Stimulated activated CD4-positive, alpha-beta T cell treated with anti-CD3 and anti-CD28 coated beads, Interleukin-2, amount 100 ng/mL, for 24 hours (primary cell): ENCODE measurements around the gene EHBP1.

Experiments used
- DNase-seq, 2 donors: peaks; one replicate each; pipeline ENCODE4 v3.0.0-alpha.2; 2020

The EHBP1 gene

GRCh38 chr2:62826141-62826540 lies 120.6 kb downstream of the EHBP1 start:
- no peak for DNase-seq

GRCh38 chr2:62826953-62827675 lies 121.6 kb downstream of the EHBP1 start:
- DNase-seq: no peak

- no peak for DNase-seq
These were observed 126.2 kb downstream of the EHBP1 start for GRCh38 chr2:62831729-62832128.

GRCh38 chr2:62844311-62845090 lies 139.0 kb downstream of the EHBP1 start:
- no peak for DNase-seq

DNA sequence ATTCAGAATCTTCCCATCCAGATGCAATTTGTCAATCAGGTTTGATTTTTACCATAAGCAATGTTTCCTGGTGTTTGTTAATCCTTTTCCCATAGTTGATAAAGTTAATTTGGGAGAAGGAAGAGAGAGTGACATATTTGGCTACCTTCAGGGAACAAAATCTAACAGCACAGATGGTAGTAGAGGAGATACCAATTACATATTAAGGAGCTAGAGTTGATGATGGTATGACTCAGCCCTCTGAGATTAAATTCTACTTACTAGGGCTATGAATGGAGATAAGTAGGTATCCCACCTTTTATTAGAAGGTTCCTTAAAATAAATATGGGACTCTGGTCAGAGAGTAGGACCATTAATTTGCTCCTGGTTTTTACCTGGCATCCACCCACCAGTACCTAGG lies 139.7 kb downstream of the EHBP1 start:
- no peak for DNase-seq

GRCh38 chr2:62852254-62852653 lies 146.7 kb downstream of the EHBP1 start:
- DNase-seq: no peak

GRCh38 chr2:62854600-62855514 lies 149.3 kb downstream of the EHBP1 start:
- DNase-seq: no peak

DNA sequence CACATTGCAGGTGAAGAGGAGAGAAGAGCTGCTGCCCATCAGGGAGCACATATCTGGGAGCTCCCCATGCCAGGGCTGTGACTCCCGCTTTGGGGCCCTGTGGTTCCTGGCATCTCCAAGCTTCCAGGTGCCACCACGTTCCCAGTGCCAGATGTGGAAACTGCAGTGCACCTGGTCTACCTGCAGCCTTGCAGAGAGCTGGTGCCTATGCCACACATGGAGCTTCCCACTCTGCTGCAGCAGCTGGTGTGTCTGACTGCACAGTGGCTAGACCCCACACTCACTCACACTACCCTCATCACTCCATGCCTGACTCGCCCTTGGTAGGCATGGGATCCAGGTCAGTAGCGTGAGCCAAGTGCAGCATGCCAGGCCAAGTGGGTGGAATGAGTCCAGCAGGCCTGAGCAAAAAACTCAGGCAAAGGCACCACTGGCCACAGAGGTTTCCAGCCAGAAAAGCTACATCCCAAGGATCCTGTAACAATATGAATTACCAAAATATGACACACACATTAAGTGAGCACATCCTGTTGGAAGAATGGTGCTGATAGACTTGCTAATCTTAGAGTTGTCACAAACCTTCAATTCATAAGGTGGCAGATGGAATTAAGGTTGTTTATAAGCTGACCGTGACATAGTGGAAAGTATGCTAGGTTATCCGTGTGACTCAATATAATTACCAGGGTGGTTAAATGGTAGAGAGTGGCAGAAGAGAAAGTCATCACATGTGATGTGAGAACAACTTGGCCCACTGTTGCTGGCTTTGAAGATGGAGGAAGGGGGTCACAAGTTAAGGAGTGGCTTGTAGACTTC lies 150.9 kb downstream of the EHBP1 start:
- no peak for DNase-seq

GRCh38 chr2:62857139-62857931 lies 151.8 kb downstream of the EHBP1 start:
- no peak for DNase-seq

DNA sequence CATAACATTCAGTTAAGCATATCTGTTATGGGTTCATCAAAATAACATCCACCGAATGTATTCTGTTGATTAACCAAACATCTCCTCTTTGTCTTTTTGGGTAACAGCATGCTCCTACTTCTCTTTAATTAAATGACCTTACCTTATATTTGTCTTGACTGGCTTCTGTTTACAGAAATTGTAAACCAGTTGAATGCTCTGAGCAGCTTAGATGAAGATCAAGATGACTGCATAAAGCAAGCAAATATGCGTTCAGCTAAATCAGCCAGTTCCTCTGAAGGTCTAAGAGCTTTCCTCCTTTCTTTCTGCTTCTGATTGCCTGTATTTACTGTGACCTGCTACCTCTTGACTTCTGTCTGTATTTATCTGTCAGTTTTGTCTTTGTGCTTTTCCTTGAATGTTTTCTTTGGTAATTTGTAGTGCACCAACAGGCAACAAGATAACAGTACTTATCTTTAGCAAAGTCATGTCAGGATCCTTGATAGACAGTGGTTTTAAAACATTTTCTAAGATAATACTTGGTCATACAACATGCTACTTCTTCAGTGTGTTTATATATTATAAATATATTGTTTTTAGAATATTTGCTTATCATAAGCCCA lies 152.8 kb downstream of the EHBP1 start:
- no peak for DNase-seq

DNA sequence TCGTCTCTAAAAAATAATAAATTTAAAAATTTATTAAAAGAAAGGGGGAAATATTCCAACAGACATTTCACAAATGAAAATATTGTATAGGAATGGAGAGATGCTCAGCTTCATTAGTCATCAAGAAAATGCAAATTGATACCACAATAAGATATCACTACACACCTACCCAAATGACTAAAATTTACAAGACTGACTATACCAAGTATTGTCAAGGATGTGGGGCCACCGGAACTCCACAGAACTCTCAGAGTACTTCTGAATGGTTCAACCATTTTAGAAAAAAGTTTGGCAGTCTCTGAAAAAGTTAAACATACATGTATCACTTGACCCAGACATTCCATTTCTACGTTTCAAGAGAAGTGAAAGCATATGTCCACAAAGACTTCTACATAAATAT lies 163.4 kb downstream of the EHBP1 start:
- DNase-seq: no peak

DNA sequence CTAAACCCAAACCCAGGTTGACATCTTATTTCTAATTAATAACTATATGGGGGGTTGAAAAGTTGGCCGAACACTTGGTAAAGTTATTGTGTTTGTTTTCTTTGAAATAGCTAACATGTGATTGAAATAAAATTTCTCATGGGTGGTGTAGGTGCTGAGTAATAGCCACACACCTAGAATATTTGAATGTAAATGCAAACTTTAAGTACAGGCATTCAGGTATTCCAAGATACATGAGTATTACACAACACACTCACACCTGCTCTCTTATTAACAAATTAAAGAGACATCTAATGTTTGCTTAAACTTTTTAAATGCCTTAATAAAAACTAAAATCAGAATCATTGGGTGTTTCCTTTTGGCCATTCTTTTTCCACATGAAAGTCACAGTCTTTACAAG lies 165.5 kb downstream of the EHBP1 start:
- no peak for DNase-seq

- no peak for DNase-seq
These were observed 166.0 kb downstream of the EHBP1 start for GRCh38 chr2:62871506-62871905.

DNA sequence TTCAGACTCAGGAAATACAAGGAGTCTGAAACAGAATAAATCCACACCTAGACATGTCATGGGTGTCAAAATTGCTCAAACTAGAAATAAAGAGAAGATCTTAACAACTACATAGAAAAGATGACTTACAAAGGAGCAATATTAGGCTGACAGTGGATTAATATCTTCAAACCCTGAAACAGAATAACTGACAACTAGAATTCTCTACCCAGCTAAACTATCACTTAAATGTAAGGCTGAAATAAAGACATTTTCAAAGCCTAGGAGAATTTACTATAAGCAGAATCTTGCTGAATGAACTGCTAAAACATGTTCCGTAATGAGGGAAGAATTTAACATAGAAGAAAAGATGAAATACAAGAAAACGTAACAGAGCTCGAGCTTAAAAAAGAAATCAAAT lies 168.1 kb downstream of the EHBP1 start:
- DNase-seq: no peak

DNA sequence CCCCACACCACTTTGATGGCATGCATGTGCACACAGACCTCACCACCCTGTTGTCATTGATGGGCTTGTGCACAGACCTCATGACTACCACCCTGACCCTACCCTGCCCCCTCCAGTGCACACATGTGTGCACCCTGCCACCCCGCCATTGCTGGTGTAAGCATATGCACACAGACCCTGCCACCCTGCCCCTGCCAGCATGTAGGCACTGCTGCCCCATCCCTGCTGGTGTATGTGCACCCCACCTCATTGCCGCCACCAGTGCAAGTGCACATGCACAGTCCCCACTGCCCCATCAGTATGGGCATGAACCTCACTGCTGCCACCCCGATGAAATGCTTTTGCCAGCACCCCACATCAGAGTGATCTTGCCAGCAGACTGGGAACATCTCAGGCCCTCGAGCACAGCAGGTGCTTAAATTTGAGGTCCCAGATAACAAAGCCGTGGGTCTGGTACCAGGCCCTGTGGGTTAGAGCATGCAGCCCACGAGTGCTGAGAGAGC lies 169.4 kb downstream of the EHBP1 start:
- no peak for DNase-seq

- no peak for DNase-seq
These were observed 175.8 kb downstream of the EHBP1 start for GRCh38 chr2:62881162-62881795.

- DNase-seq: no peak
These were observed 178.1 kb downstream of the EHBP1 start for GRCh38 chr2:62883629-62884028.

DNA sequence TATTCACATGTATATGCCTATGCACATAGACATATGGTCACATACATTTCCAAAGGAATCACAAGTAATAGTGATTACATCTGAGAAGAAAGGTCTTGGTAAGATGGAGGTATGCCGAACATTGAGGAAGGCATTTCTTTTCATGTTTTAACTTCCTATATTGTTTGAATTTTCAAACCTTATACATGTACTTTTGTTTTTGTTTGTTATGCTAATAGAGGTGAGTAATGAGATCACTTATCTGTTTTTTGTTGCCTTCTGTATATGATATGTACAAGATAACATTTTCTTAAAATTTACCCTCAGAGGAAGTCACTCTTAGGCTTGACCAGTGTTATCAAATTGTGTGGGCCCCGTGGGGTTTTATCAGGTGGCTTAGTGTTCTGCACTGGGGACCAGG lies 178.6 kb downstream of the EHBP1 start:
- no peak for DNase-seq

DNA sequence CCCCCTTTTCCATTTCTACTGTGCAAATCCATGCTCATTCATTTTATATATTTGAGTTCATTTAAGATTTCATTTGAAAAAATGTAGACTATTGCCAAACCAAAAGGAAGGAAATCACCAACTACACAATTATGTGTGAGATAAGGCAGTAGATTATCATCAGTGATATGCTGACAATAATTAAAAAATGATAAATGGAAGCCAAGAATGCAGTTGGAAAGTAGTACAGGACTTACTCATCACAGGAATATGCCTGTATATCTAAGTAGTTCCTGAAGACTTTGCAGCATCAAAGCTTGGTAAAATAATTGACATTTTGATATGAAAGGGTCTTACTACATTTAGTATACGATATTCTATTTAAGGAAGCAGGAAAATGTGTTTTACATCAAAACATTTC lies 179.0 kb downstream of the EHBP1 start:
- DNase-seq: no peak

GRCh38 chr2:62894966-62895631 lies 189.6 kb downstream of the EHBP1 start:
- DNase-seq: no peak
